ENCODE measurements around the gene RNF138.

DNA sequence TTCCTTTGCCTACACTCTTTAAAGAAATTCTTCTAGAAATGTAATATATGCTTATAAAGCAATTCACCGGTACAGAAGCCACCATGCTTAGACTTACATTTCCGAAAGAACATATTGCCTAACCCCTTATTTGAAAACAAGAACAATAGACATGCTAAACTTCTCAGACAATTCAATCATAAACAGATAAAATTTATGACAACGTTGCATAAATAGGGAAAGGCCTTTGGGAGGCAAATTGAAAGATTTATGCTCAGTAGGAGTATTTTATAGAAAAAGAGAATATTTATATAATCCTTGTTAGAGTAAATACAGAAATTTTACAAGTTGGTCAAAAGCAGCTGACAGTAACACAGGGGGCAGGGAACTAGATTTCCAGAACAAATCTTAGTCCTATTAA is 82.0 kb downstream of the RNF138 start:
- no peak for TF ChIP-seq POLR2AphosphoS5 (IDR thresholded peaks at IDR 0.05; ENCODE audit: low read length)
- TF ChIP-seq SREBF2 (IDR thresholded peaks at IDR 0.05; ENCODE audit: low read length) = no peak
- no peak for TF ChIP-seq CTCF (IDR thresholded peaks at IDR 0.05 in 2 of 3, conservative IDR thresholded peaks at IDR 0.05 in 1 of 3; ENCODE audit: control insufficient read depth in 2 of 3, extremely low read depth in 1 of 3, insufficient read depth in 1 of 3, low read depth in 3 of 3, low read length in 3 of 3)
- no peak for TF ChIP-seq EZH2 (IDR thresholded peaks at IDR 0.05; ENCODE audit: borderline replicate concordance, control insufficient read depth, low read depth, low read length)
